ENCODE data around the gene ZNRF2. TPM values are rescaled to one million over a fixed set of nuclear protein-coding genes. Genes with fewer than 3 reads are reported as not detected.
A peak's percentile ranks its signal among the peaks of the same experiment; 100 is the strongest.

The ZNRF2 gene
- total RNA-seq, 1 donor from 2014 or later = 37.7 TPM

DNA sequence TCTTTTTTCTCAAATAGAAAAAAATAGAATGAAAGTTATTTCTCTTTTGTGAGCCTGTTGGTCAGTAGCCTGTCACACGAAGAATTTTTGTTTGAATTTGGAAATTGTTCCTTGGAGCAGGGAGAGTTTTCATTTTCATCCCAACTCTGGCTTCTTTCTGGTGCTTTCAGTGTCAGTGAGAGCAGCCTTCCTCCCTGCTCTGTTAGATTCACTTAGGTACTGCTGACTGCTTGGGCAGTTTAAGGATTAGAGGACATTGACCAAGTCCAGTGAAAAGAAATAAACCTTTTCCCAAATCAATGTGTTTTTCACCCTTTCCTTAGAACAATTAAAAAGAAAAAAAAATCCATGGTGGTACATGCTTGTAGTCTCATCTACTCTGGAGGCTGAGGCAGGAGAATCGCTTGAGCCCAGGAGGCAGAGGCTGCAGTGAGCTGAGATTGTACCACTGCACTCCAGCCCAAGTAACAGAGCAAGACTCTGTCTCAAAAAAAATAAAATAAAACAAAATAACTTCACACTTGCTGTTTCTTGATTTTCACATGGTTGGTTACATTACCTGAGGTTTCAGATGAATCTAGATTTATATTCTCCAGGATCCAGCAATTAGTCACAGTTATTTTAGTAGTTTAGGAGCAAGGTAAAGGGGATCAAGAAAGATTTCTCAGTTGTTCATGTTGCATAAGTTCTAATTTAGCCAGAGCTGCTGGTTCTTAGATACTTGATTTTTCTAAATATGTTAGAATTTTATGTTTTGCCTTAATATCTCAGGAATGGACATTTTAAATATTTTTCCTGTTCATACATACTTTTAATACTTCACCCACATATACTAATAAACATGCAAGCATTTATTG, 63.1 kb downstream of the ZNRF2 start:
- no peaks in the 10 kb centered on the region for H3K36me3 ChIP-seq
- H3K27me3 ChIP-seq = no peaks in the 10 kb centered on the region
- H3K4me3 Mint-ChIP-seq = no peak overlapping the region
- H3K27ac Mint-ChIP-seq = no peak overlapping the region
- no peak for TF ChIP-seq EZH2phosphoT487 (IDR thresholded peaks at IDR 0.05)
- TF ChIP-seq EZH2 (IDR thresholded peaks at IDR 0.05) = no peak
- TF ChIP-seq, protein P1, sequence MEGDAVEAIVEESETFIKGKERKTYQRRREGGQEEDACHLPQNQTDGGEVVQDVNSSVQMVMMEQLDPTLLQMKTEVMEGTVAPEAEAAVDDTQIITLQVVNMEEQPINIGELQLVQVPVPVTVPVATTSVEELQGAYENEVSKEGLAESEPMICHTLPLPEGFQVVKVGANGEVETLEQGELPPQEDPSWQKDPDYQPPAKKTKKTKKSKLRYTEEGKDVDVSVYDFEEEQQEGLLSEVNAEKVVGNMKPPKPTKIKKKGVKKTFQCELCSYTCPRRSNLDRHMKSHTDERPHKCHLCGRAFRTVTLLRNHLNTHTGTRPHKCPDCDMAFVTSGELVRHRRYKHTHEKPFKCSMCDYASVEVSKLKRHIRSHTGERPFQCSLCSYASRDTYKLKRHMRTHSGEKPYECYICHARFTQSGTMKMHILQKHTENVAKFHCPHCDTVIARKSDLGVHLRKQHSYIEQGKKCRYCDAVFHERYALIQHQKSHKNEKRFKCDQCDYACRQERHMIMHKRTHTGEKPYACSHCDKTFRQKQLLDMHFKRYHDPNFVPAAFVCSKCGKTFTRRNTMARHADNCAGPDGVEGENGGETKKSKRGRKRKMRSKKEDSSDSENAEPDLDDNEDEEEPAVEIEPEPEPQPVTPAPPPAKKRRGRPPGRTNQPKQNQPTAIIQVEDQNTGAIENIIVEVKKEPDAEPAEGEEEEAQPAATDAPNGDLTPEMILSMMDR (IDR thresholded peaks at IDR 0.05) = no peak
- no peaks in the 10 kb centered on the region for H3K27me3 Mint-ChIP-seq (ENCODE audit: insufficient read depth, low read depth)
- H3K4me1 ChIP-seq = peaks cover 49% of the 10 kb centered on the region
- H3K36me3 Mint-ChIP-seq = no peaks in the 10 kb centered on the region
- H3K9ac ChIP-seq = no peak overlapping the region
- peaks cover 100% of the 10 kb centered on the region for H3K79me2 ChIP-seq (ENCODE audit: low read depth)
- peaks cover 5% of the 10 kb centered on the region for H3K9me3 Mint-ChIP-seq
- no peak overlapping the region for H2AFZ ChIP-seq (replicated peaks)
- H3K9me3 ChIP-seq (ENCODE audit: low read depth) = no peaks in the 10 kb centered on the region
- H3F3A ChIP-seq (ENCODE audit: low read depth) = peaks cover 22% of the 10 kb centered on the region
- no peak overlapping the region for H3K4me2 ChIP-seq
- H3K4me1 Mint-ChIP-seq = no peaks in the 10 kb centered on the region
- H3K27ac ChIP-seq = peak overlapping the region; percentile 54
- H4K20me1 ChIP-seq (ENCODE audit: low read depth) = no peaks in the 10 kb centered on the region
- no peak for DNase-seq (ENCODE audit: low spot score)
- no peak overlapping the region for H3K4me3 ChIP-seq

DNA sequence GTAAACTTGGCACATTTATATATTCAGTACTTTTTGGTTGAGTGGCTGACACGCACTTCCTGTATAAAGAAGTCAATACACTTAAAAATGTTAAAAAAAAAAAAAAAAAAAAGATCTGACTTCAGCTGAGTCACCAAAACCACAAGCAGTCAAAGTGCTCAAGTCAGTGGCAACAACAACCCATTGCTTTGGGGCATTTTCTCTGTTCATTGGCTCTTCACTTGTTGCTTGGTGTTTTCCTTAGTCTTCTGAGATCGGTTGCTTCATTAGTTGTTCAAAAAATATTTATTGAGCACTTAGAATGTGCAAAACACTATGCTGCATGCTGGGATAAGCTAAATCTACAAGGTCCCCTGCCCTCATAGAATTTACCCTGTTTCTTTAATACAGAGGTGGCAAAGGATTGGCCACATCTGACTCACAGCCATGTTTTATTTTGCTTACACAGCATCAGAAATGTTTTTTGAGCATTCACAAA, 63.7 kb downstream of the ZNRF2 start:
- no peaks in the 10 kb centered on the region for H4K20me1 ChIP-seq (ENCODE audit: low read depth)
- H3F3A ChIP-seq (ENCODE audit: low read depth) = peaks cover 29% of the 10 kb centered on the region

DNA sequence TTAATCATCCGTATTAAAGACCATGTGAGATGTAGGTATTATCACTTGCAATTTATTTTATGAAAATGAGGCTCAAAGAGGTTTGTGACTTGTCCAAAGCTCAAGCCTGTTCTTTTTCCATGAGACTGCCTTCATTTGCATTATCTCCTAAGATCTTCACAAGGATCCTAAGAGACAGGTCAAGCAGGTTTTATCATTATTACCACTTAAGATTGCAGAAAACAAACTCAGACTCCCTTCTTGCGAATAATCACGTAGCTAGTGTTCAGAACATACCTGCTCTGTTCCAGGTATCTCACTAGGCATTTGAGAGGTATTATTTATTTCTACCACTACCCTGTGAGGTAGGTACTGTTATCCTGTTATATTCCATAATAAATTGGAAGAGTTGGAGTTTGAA, 64.8 kb downstream of the ZNRF2 start:
- Histone ChIP-seq H3F3A (ENCODE audit: low read depth) (peaks cover 37% of the 10 kb centered on the region), H3K27me3 (no peaks in the 10 kb centered on the region), H3K4me3 (no peak overlapping the region), H3K27ac (peak overlapping the region; percentile 44), H3K9ac (no peak overlapping the region), H4K20me1 (ENCODE audit: low read depth) (no peaks in the 10 kb centered on the region), H2AFZ (replicated peaks) (no peak overlapping the region), H3K4me1 (peaks cover 66% of the 10 kb centered on the region), H3K79me2 (ENCODE audit: low read depth) (peaks cover 100% of the 10 kb centered on the region), H3K36me3 (no peaks in the 10 kb centered on the region), H3K9me3 (ENCODE audit: low read depth) (no peaks in the 10 kb centered on the region), H3K4me2 (peak overlapping the region; percentile 0)
- no peaks in the 10 kb centered on the region for H3K9me3 Mint-ChIP-seq
- H3K4me3 Mint-ChIP-seq = no peak overlapping the region
- H3K27ac Mint-ChIP-seq = no peak overlapping the region
- no peak for TF ChIP-seq EZH2phosphoT487 (IDR thresholded peaks at IDR 0.05)
- TF ChIP-seq, protein P1 (IDR thresholded peaks at IDR 0.05) = no peak
- no peak for TF ChIP-seq EZH2 (IDR thresholded peaks at IDR 0.05)
- peaks cover 3% of the 10 kb centered on the region for H3K4me1 Mint-ChIP-seq
- no peaks in the 10 kb centered on the region for H3K27me3 Mint-ChIP-seq (ENCODE audit: insufficient read depth, low read depth)
- H3K36me3 Mint-ChIP-seq = no peaks in the 10 kb centered on the region
- DNase-seq (ENCODE audit: low spot score) = no peak

More for the DNA sequence above, 63.7 kb downstream of the ZNRF2 start:
- TF ChIP-seq EZH2 (IDR thresholded peaks at IDR 0.05) (no peak), EZH2phosphoT487 (IDR thresholded peaks at IDR 0.05) (no peak)
- TF ChIP-seq, protein P1 (IDR thresholded peaks at IDR 0.05) = no peak
- H3K9me3 Mint-ChIP-seq = peaks cover 3% of the 10 kb centered on the region
- H3K27me3 Mint-ChIP-seq (ENCODE audit: insufficient read depth, low read depth) = no peaks in the 10 kb centered on the region
- H3K27ac ChIP-seq = no peak overlapping the region
- H3K27me3 ChIP-seq = no peaks in the 10 kb centered on the region
- no peaks in the 10 kb centered on the region for H3K4me1 Mint-ChIP-seq
- H2AFZ ChIP-seq (replicated peaks) = no peak overlapping the region
- H3K4me3 ChIP-seq = no peak overlapping the region
- no peak for DNase-seq (ENCODE audit: low spot score)
- H3K4me2 ChIP-seq = no peak overlapping the region
- H3K9ac ChIP-seq = no peak overlapping the region
- H3K27ac Mint-ChIP-seq = no peak overlapping the region
- H3K36me3 Mint-ChIP-seq = no peaks in the 10 kb centered on the region
- no peaks in the 10 kb centered on the region for H3K9me3 ChIP-seq (ENCODE audit: low read depth)
- no peaks in the 10 kb centered on the region for H3K36me3 ChIP-seq
- H3K4me1 ChIP-seq = peaks cover 56% of the 10 kb centered on the region
- H3K4me3 Mint-ChIP-seq = no peak overlapping the region
- H3K79me2 ChIP-seq (ENCODE audit: low read depth) = peaks cover 100% of the 10 kb centered on the region

All from neural progenitor cell (in vitro differentiated cells).